Progenitor cell of endocrine pancreas (in vitro differentiated cells): ENCODE data around the gene LPP. TPM values are rescaled to one million over a fixed set of nuclear protein-coding genes. Genes with fewer than 3 reads are reported as not detected.

Experiments
- DNase-seq: peaks from one replicate; pipeline ENCODE4 v3.0.0; 2021; ENCODE audit warnings: low spot score; ENCODE audit not compliant: unreplicated experiment
- H3K27ac Mint-ChIP-seq: 2 replicates; pipeline ENCODE4 v1.8.0; 2021; ENCODE audit warnings: mild to moderate bottlenecking, moderate library complexity, mixed read lengths
- H3K27me3 Mint-ChIP-seq: 2 replicates; pipeline ENCODE4 v1.8.0; 2021; ENCODE audit warnings: mixed read lengths
- H3K36me3 Mint-ChIP-seq: 2 replicates; pipeline ENCODE4 v1.8.0; 2022; ENCODE audit warnings: mixed read lengths; ENCODE audit not compliant: insufficient read depth
- H3K4me1 Mint-ChIP-seq: 2 replicates; pipeline ENCODE4 v1.8.0; 2021; ENCODE audit warnings: low read depth, mixed read lengths
- H3K4me3 Mint-ChIP-seq: 2 replicates; pipeline ENCODE4 v1.8.0; 2021; ENCODE audit warnings: low read depth, mild to moderate bottlenecking, moderate library complexity, mixed read lengths
- H3K9me3 Mint-ChIP-seq: 2 replicates; pipeline ENCODE4 v1.8.0; 2021; ENCODE audit warnings: low read depth, mixed read lengths
- CTCF ChIP-seq: fragments of 200-600 bp; sonication (generic); IDR thresholded peaks from one replicate; pipeline ENCODE4 v1.5.0; 2021; ENCODE audit warnings: antibody characterized with exemption, mild to moderate bottlenecking; ENCODE audit not compliant: unreplicated experiment
- total RNA-seq: library from RNA; stranded (reverse); gene quantifications from 2 replicates; pipeline ENCODE4 v1.2.1, GENCODE V29; 2021

The LPP gene
- total RNA-seq, 1 donor from 2014 or later: 131 TPM

- Mint-ChIP-seq H3K27me3 (no peaks in the 10 kb centered on the region), H3K27ac (no peak overlapping the region), H3K9me3 (no peaks in the 10 kb centered on the region), H3K36me3 (no peaks in the 10 kb centered on the region), H3K4me1 (peaks cover 27% of the 10 kb centered on the region), H3K4me3 (no peak overlapping the region)
- TF ChIP-seq CTCF: peak; percentile 16
- no peak for DNase-seq
Measured at GRCh38 chr3:188283347-188283746, 129.4 kb downstream of the LPP start.

DNA sequence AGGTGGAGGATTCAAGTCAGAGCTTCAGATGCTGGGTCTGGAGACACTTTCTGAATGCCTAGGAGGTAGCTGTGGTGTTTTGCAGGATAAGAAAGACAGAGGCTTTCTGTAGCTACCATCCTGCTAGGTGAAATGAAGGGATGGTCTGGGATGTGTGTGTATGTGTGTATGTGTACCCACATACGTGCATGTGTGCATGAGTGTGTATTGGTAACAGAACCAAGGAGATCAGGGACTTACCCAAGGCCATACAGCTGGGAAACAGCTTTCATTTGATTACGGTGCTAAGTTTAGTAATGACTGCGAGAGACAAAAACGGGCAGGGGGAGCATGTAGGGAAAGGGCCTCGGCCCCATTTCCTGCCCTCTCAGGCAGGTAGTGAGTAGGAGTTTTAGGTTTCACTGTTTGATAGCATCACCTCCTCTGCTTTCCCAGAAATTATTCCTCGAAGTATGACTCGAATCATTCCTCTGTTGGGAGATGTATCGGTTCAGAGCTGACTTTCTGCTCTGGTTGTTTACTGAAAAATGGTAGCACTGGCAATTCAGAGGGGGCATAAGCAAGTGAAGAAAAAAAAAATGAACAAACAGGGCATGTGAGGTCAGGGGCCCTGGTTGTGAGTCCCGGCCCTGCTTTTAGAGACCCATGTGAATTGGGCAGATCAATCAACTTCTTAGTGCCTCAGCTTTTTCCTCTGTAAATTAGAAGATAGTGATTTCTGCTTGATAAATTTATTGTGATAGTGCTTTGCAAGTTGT lies 130.7 kb downstream of the LPP start:
- TF ChIP-seq CTCF: no peak
- peaks cover 29% of the 10 kb centered on the region for H3K4me1 Mint-ChIP-seq
- no peaks in the 10 kb centered on the region for H3K27me3 Mint-ChIP-seq
- H3K4me3 Mint-ChIP-seq: no peak overlapping the region
- H3K9me3 Mint-ChIP-seq: no peaks in the 10 kb centered on the region
- H3K36me3 Mint-ChIP-seq: no peaks in the 10 kb centered on the region
- H3K27ac Mint-ChIP-seq: no peak overlapping the region
- no peak for DNase-seq

- Mint-ChIP-seq H3K9me3 (peaks cover 3% of the 10 kb centered on the region), H3K27ac (no peak overlapping the region), H3K36me3 (peaks cover 6% of the 10 kb centered on the region), H3K4me1 (peaks cover 31% of the 10 kb centered on the region), H3K27me3 (no peaks in the 10 kb centered on the region), H3K4me3 (no peak overlapping the region)
- DNase-seq: no peak
- no peak for TF ChIP-seq CTCF
Measured at GRCh38 chr3:188286087-188286513, 132.1 kb downstream of the LPP start.

GRCh38 chr3:188287339-188287738 lies 133.4 kb downstream of the LPP start:
- H3K9me3 Mint-ChIP-seq: peaks cover 3% of the 10 kb centered on the region
- H3K36me3 Mint-ChIP-seq: peaks cover 8% of the 10 kb centered on the region
- DNase-seq: no peak
- H3K27ac Mint-ChIP-seq: no peak overlapping the region
- peaks cover 27% of the 10 kb centered on the region for H3K4me1 Mint-ChIP-seq
- TF ChIP-seq CTCF: no peak
- no peaks in the 10 kb centered on the region for H3K27me3 Mint-ChIP-seq
- no peak overlapping the region for H3K4me3 Mint-ChIP-seq

DNA sequence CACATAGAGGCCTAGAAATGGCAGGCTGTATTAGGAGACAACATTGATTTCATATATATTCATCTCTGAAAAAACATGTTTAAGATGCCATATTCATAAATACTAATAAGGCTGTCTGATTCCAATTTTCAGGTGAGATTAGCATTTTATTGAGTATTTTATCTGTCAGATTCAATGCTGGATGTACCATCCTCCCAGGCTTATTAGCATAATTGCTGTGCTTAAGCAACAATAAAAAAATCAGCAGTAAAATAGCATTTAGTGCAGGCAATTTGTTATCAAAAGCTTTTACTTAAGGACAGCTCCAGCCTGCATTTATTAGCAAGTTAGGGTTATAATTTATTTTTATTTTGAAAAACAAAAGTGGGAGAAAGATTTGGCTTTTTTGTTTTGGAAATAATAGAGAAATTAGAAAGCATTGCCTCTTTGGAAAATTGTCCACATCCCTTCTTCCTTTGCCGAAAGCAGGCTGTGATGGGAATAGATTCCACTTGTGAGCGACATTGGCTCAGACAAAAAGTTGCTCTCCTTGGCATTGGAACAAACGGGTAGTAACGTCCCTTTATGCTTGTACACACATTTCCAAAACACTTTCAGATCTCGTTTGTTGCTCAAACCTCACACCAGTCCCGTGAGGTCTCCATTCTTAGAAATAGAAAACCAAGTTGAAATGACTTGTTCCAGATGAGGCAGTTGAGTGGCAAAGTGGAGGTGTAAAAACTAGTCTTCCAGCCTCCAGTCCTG lies 134.0 kb downstream of the LPP start:
- Mint-ChIP-seq H3K27ac (no peak overlapping the region), H3K4me3 (no peak overlapping the region), H3K27me3 (no peaks in the 10 kb centered on the region), H3K36me3 (peaks cover 8% of the 10 kb centered on the region), H3K9me3 (peaks cover 3% of the 10 kb centered on the region), H3K4me1 (peaks cover 22% of the 10 kb centered on the region)
- no peak for TF ChIP-seq CTCF
- DNase-seq: no peak
